ENCODE measurements around the gene SLX9. TPM values are rescaled to one million over a fixed set of nuclear protein-coding genes. Genes with fewer than 3 reads are reported as not detected.
A peak's percentile ranks its signal among the peaks of the same experiment; 100 is the strongest.

SLX9 gene
- polyA plus RNA-seq, 1 of the 3 experiments (the other 2 are of a cell fraction), result 42.9 TPM

DNA sequence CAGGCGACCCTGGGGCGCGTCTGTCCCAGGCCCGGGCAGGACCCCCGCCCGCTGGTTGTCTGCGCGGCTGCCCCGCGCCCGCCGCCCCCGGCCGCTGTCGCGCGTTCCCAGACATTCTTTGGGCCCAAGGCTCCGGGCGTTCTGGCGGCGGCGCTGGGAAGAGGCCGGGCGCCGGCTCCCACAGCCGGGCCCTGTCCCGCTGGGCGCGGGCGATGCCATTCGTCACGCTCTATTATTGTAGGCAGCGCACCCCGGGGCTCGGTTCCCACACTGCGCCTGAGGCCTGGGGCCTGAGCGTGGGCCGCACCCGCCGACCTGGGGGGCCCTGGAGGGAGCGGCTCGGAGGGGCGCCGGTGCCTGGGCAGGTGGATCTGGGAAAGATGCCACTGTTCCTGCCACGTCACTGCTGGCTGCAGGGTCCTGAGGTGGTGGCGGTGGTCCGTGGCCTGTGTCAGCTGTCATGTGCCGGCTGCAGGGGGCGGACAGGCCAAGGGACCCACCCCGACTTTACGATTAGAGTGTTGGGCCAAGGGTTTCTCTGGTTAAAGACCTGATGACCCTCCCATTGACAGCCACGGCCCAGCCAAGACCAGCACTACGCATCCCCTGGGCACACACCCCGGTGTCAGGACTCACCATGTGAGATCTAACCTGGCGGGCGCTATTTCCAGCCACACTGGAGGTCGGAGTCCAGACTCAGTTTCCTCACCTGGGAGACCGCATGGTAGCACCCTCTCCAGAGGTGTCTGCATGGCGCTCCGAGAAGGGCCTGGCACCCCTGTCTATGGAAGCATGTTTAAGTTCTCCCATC is 79.5 kb downstream of the SLX9 start:
- peak; percentile 74 for DNase-seq
- no peaks in the 10 kb centered on the region for H3K9me2 ChIP-seq
- ChIA-PET POLR2A (no interaction called here), CTCF (no interaction called here)
- no peaks in the 10 kb centered on the region for H3K27me3 ChIP-seq (ENCODE audit: insufficient read depth)
- H3F3A ChIP-seq (replicated peaks; ENCODE audit: insufficient read depth), result no peaks in the 10 kb centered on the region
- H4K20me1 ChIP-seq (ENCODE audit: insufficient read depth), result no peaks in the 10 kb centered on the region
- no peak overlapping the region for H3K9ac ChIP-seq
- no peaks in the 10 kb centered on the region for H3K9me3 ChIP-seq
- no peak overlapping the region for H3K27ac ChIP-seq (ENCODE audit: low read depth in 2 of 2, low read length in 1 of 2)
- no peak overlapping the region for H3K4me2 ChIP-seq
- no peak overlapping the region for H3K4me3 ChIP-seq (ENCODE audit: low read depth in 2 of 2, low read length in 1 of 2)
- H2AFZ ChIP-seq (ENCODE audit: low read depth), result no peak overlapping the region
- no peaks in the 10 kb centered on the region; a peak in 1 of 4 replicates for H3K4me1 ChIP-seq (ENCODE audit: control insufficient read depth in 1 of 2, insufficient read depth in 2 of 2, low read depth in 1 of 2, low read length in 1 of 2)
- H3K36me3 ChIP-seq (replicated peaks in 1 of 2; ENCODE audit: control insufficient read depth in 1 of 2, insufficient read depth in 2 of 2, low read length in 1 of 2), result no peaks in the 10 kb centered on the region
- TF ChIP-seq JUND (IDR thresholded peaks at IDR 0.05) (no peak), FOXJ3 (CRISPR knock-in tag; IDR thresholded peaks at IDR 0.05) (no peak), MXI1 (IDR thresholded peaks at IDR 0.05; ENCODE audit: low read depth, low read length) (no peak), EP300 (IDR thresholded peaks at IDR 0.05; ENCODE audit: borderline replicate concordance in 1 of 2, low read depth in 1 of 2, low read length in 1 of 2) (no peak), RAD21 (IDR thresholded peaks at IDR 0.05; ENCODE audit: low read length) (no peak), TEAD4 (IDR thresholded peaks at IDR 0.05; ENCODE audit: borderline replicate concordance, insufficient read depth) (no peak), RFX5 (IDR thresholded peaks at IDR 0.05; ENCODE audit: low read length) (no peak), YY1 (IDR thresholded peaks at IDR 0.05; ENCODE audit: low read depth) (no peak), FOSL2 (IDR thresholded peaks at IDR 0.05; ENCODE audit: borderline replicate concordance, low read depth) (no peak), MEF2A (IDR thresholded peaks at IDR 0.05; ENCODE audit: borderline replicate concordance, low read depth) (no peak), CHD2 (IDR thresholded peaks at IDR 0.05; ENCODE audit: low read length, partially characterized antibody) (no peak), TAF1 (IDR thresholded peaks at IDR 0.05; ENCODE audit: borderline replicate concordance, low read depth, low read length) (no peak), POLR2AphosphoS5 (IDR thresholded peaks at IDR 0.05; ENCODE audit: low read depth, low read length) (no peak)
- TF ChIP-seq, protein P1, sequence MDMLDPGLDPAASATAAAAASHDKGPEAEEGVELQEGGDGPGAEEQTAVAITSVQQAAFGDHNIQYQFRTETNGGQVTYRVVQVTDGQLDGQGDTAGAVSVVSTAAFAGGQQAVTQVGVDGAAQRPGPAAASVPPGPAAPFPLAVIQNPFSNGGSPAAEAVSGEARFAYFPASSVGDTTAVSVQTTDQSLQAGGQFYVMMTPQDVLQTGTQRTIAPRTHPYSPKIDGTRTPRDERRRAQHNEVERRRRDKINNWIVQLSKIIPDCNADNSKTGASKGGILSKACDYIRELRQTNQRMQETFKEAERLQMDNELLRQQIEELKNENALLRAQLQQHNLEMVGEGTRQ (IDR thresholded peaks at IDR 0.05; ENCODE audit: borderline replicate concordance, low read depth, low read length), result no peak
- TF ChIP-seq, protein P2, sequence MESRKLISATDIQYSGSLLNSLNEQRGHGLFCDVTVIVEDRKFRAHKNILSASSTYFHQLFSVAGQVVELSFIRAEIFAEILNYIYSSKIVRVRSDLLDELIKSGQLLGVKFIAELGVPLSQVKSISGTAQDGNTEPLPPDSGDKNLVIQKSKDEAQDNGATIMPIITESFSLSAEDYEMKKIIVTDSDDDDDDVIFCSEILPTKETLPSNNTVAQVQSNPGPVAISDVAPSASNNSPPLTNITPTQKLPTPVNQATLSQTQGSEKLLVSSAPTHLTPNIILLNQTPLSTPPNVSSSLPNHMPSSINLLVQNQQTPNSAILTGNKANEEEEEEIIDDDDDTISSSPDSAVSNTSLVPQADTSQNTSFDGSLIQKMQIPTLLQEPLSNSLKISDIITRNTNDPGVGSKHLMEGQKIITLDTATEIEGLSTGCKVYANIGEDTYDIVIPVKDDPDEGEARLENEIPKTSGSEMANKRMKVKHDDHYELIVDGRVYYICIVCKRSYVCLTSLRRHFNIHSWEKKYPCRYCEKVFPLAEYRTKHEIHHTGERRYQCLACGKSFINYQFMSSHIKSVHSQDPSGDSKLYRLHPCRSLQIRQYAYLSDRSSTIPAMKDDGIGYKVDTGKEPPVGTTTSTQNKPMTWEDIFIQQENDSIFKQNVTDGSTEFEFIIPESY (IDR thresholded peaks at IDR 0.05; ENCODE audit: borderline replicate concordance, low read depth), result no peak
- TF ChIP-seq, protein P3, sequence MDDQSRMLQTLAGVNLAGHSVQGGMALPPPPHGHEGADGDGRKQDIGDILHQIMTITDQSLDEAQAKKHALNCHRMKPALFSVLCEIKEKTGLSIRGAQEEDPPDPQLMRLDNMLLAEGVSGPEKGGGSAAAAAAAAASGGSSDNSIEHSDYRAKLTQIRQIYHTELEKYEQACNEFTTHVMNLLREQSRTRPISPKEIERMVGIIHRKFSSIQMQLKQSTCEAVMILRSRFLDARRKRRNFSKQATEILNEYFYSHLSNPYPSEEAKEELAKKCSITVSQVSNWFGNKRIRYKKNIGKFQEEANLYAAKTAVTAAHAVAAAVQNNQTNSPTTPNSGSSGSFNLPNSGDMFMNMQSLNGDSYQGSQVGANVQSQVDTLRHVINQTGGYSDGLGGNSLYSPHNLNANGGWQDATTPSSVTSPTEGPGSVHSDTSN (IDR thresholded peaks at IDR 0.05), result no peak
- TF ChIP-seq, protein P4, sequence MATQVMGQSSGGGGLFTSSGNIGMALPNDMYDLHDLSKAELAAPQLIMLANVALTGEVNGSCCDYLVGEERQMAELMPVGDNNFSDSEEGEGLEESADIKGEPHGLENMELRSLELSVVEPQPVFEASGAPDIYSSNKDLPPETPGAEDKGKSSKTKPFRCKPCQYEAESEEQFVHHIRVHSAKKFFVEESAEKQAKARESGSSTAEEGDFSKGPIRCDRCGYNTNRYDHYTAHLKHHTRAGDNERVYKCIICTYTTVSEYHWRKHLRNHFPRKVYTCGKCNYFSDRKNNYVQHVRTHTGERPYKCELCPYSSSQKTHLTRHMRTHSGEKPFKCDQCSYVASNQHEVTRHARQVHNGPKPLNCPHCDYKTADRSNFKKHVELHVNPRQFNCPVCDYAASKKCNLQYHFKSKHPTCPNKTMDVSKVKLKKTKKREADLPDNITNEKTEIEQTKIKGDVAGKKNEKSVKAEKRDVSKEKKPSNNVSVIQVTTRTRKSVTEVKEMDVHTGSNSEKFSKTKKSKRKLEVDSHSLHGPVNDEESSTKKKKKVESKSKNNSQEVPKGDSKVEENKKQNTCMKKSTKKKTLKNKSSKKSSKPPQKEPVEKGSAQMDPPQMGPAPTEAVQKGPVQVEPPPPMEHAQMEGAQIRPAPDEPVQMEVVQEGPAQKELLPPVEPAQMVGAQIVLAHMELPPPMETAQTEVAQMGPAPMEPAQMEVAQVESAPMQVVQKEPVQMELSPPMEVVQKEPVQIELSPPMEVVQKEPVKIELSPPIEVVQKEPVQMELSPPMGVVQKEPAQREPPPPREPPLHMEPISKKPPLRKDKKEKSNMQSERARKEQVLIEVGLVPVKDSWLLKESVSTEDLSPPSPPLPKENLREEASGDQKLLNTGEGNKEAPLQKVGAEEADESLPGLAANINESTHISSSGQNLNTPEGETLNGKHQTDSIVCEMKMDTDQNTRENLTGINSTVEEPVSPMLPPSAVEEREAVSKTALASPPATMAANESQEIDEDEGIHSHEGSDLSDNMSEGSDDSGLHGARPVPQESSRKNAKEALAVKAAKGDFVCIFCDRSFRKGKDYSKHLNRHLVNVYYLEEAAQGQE (IDR thresholded peaks at IDR 0.05; ENCODE audit: low read depth, low read length), result no peak
- TF ChIP-seq, protein P5, sequence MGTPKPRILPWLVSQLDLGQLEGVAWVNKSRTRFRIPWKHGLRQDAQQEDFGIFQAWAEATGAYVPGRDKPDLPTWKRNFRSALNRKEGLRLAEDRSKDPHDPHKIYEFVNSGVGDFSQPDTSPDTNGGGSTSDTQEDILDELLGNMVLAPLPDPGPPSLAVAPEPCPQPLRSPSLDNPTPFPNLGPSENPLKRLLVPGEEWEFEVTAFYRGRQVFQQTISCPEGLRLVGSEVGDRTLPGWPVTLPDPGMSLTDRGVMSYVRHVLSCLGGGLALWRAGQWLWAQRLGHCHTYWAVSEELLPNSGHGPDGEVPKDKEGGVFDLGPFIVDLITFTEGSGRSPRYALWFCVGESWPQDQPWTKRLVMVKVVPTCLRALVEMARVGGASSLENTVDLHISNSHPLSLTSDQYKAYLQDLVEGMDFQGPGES (IDR thresholded peaks at IDR 0.05; ENCODE audit: low read depth, low read length), result no peak
- TF ChIP-seq, protein P6, sequence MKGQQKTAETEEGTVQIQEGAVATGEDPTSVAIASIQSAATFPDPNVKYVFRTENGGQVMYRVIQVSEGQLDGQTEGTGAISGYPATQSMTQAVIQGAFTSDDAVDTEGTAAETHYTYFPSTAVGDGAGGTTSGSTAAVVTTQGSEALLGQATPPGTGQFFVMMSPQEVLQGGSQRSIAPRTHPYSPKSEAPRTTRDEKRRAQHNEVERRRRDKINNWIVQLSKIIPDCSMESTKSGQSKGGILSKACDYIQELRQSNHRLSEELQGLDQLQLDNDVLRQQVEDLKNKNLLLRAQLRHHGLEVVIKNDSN (IDR thresholded peaks at IDR 0.05; ENCODE audit: borderline replicate concordance, low read depth), result no peak
- 80% methylated on average over 21 of the region's 60 CpGs for WGBS (ENCODE audit: low lambda C conversion rate)
- no peaks in the 10 kb centered on the region for H3K79me2 ChIP-seq (ENCODE audit: insufficient read depth)

Measured in SK-N-SH (cell line).